ENCODE results near the gene CLCN7.

DNA sequence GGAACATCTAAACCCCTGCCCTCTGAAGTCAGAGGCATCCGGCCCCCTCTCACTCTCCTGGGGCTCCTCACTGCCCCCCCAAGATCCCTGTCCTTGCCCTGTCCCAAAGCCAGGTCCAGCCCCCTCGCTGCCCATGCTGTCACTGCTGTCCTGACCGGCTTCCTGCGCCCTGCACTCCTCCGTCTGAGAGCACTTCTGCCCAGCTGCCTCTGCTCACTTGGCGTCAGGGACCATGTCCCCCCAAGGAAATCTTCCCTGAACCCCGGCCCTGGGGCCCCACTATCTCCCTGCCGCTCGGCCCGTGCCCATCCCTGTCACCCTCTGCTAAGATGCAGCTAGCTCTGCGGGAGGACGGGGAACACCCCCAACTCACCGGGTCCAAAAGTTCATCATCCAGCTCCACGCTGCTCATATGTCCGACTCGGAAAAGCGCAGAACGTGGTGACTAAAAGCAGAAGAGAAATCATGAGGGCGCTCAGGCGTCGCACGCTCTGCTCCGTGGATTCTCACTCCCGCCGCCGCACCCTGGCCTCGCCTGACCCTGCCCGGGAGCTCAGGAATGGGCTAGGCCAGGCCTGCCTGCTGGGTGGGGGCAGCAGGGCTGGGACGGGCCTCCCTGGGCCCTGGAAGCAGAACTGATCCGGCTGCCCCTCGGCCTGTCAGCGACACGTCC is 9.8 kb downstream of the CLCN7 start:
- TF ChIP-seq POLR2AphosphoS5 (IDR thresholded peaks at IDR 0.05; ENCODE audit: insufficient read depth, low read depth, low read length): no peak
- no peak for TF ChIP-seq MAX (IDR thresholded peaks at IDR 0.05; ENCODE audit: insufficient read depth, insufficient read length)
- TF ChIP-seq POLR2A (IDR thresholded peaks at IDR 0.05; ENCODE audit: low read depth, low read length): no peak
- TF ChIP-seq, protein P1, sequence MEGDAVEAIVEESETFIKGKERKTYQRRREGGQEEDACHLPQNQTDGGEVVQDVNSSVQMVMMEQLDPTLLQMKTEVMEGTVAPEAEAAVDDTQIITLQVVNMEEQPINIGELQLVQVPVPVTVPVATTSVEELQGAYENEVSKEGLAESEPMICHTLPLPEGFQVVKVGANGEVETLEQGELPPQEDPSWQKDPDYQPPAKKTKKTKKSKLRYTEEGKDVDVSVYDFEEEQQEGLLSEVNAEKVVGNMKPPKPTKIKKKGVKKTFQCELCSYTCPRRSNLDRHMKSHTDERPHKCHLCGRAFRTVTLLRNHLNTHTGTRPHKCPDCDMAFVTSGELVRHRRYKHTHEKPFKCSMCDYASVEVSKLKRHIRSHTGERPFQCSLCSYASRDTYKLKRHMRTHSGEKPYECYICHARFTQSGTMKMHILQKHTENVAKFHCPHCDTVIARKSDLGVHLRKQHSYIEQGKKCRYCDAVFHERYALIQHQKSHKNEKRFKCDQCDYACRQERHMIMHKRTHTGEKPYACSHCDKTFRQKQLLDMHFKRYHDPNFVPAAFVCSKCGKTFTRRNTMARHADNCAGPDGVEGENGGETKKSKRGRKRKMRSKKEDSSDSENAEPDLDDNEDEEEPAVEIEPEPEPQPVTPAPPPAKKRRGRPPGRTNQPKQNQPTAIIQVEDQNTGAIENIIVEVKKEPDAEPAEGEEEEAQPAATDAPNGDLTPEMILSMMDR (IDR thresholded peaks at IDR 0.05; ENCODE audit: extremely low read depth in 1 of 2, insufficient read depth in 1 of 2, low read depth in 1 of 2, low read length in 2 of 2): no peak
- TF ChIP-seq JUN (IDR thresholded peaks at IDR 0.05; ENCODE audit: borderline replicate concordance, insufficient read depth, insufficient read length, low read depth): no peak
- no peak for TF ChIP-seq EZH2 (IDR thresholded peaks at IDR 0.05; ENCODE audit: borderline replicate concordance, low read depth, low read length, severe bottlenecking)
- no peak for TF ChIP-seq MYC (IDR thresholded peaks at IDR 0.05; ENCODE audit: low read depth, low read length)
- TF ChIP-seq FOS (IDR thresholded peaks at IDR 0.05; ENCODE audit: borderline replicate concordance, insufficient read depth, low read length): no peak
- TF ChIP-seq GATA2 (IDR thresholded peaks at IDR 0.05; ENCODE audit: insufficient read depth, insufficient read length, low read depth, low read length): no peak
